ENCODE results near the gene ANXA2R.
"Not testable (repeated sequence)": the region's sequence is repeated elsewhere in the genome, so short reads cannot be mapped to it uniquely, and the experiment has no call there.

The ANXA2R gene

GRCh38 chr5:43065387-43065947 lies 25.3 kb upstream of the ANXA2R start:
- peak overlapping the region; percentile 75 for H3K4me3 ChIP-seq (ENCODE audit: control insufficient read depth, low read depth, low read length)
- no peak for TF ChIP-seq CTCF (IDR thresholded peaks at IDR 0.05; ENCODE audit: control insufficient read depth, insufficient read depth, low read depth, low read length, missing control alignments)
- DNase-seq (ENCODE audit: low read depth) = no peak

GRCh38 chr5:43063721-43064171 lies 23.6 kb upstream of the ANXA2R start:
- H3K4me3 ChIP-seq (ENCODE audit: control insufficient read depth, low read depth, low read length) = no peak overlapping the region

GRCh38 chr5:43061352-43062075 lies 21.4 kb upstream of the ANXA2R start:
- no peak for DNase-seq (ENCODE audit: low read depth)
- TF ChIP-seq CTCF (IDR thresholded peaks at IDR 0.05; ENCODE audit: control insufficient read depth, insufficient read depth, low read depth, low read length, missing control alignments) = no peak
- no peak overlapping the region for H3K4me3 ChIP-seq (ENCODE audit: control insufficient read depth, low read depth, low read length)

More at GRCh38 chr5:43063721-43064171, 23.6 kb upstream of the ANXA2R start:
- TF ChIP-seq CTCF (IDR thresholded peaks at IDR 0.05; ENCODE audit: control insufficient read depth, insufficient read depth, low read depth, low read length, missing control alignments) = no peak
- no peak for DNase-seq (ENCODE audit: low read depth)

GRCh38 chr5:43060020-43060419 lies 19.9 kb upstream of the ANXA2R start:
- H3K4me3 ChIP-seq (ENCODE audit: control insufficient read depth, low read depth, low read length); DNase-seq (ENCODE audit: low read depth): not testable (repeated sequence)

- DNase-seq (ENCODE audit: low read depth); H3K4me3 ChIP-seq (ENCODE audit: control insufficient read depth, low read depth, low read length): not testable (repeated sequence)
Measured at GRCh38 chr5:43055098-43055497, 15.0 kb upstream of the ANXA2R start.

- TF ChIP-seq CTCF (IDR thresholded peaks at IDR 0.05; ENCODE audit: control insufficient read depth, insufficient read depth, low read depth, low read length, missing control alignments) = no peak
- no peak overlapping the region for H3K4me3 ChIP-seq (ENCODE audit: control insufficient read depth, low read depth, low read length)
- DNase-seq (ENCODE audit: low read depth) = no peak
Measured at GRCh38 chr5:43051684-43052083, 11.6 kb upstream of the ANXA2R start.

- no peak for DNase-seq (ENCODE audit: low read depth)
- no peak overlapping the region for H3K4me3 ChIP-seq (ENCODE audit: control insufficient read depth, low read depth, low read length)
- no peak for TF ChIP-seq CTCF (IDR thresholded peaks at IDR 0.05; ENCODE audit: control insufficient read depth, insufficient read depth, low read depth, low read length, missing control alignments)
Measured at GRCh38 chr5:43050384-43050783, 10.3 kb upstream of the ANXA2R start.

Data from AG09309 (cell line).